Neural crest cell (in vitro differentiated cells): ENCODE data around the gene CEP89. TPM values are rescaled to one million over a fixed set of nuclear protein-coding genes. Genes with fewer than 3 reads are reported as not detected.

ENCODE experiments used
- DNase-seq: peaks from one replicate; pipeline ENCODE4 v3.0.0; 2021; ENCODE audit warnings: low read depth, mixed read lengths, low spot score
- H3K27ac Mint-ChIP-seq: one replicate; pipeline ENCODE4 v1.8.0; 2021; ENCODE audit warnings: mild to moderate bottlenecking, mixed read lengths; ENCODE audit not compliant: unreplicated experiment
- H3K27me3 Mint-ChIP-seq: 2 replicates; pipeline ENCODE4 v1.8.0; 2021; ENCODE audit warnings: low read depth, mild to moderate bottlenecking, mixed read lengths
- H3K36me3 Mint-ChIP-seq: 2 replicates; pipeline ENCODE4 v1.8.0; 2021; ENCODE audit warnings: low read depth, mild to moderate bottlenecking, mixed read lengths
- H3K4me1 Mint-ChIP-seq: 2 replicates; pipeline ENCODE4 v1.8.0; 2021; ENCODE audit warnings: mixed read lengths
- H3K4me3 Mint-ChIP-seq: one replicate; pipeline ENCODE4 v1.8.0; 2021; ENCODE audit warnings: mild to moderate bottlenecking, mixed read lengths
- H3K9me3 Mint-ChIP-seq: 2 replicates; pipeline ENCODE4 v1.8.0; 2021; ENCODE audit warnings: mixed read lengths
- total RNA-seq: library from RNA; stranded (reverse); gene quantifications from 2 replicates; pipeline ENCODE4 v1.2.1, GENCODE V29; 2021
- TF ChIP-seq, protein P1 (sequence below): fragments of 200-600 bp; sonication (generic); conservative IDR thresholded peaks from 2 replicates; pipeline ENCODE4 v1.5.0; 2021; ENCODE audit warnings: antibody characterized with exemption, mild to moderate bottlenecking

The CEP89 gene
- total RNA-seq, 1 donor from 2014 or later: 50.8 TPM

DNA sequence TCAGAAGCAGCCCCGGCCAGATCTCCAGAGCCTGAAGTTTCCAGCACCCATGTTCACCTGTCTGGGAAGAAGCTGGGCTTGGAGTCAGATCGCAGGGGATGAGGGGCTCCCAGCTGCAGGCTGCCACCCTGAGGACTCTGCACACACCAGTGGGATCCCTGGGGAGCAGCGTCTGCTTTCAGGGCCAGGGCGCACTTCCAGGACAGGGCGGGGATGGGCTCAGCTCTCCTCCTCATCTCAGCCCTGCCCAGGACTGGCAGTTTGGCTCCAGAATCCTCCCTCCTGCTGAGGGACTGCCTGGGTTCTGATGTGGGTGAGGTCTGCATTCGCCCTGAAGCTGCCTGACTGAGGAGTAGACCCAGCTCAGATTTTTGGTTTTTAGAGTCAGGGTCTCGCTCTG lies 105.7 kb downstream of the CEP89 start:
- TF ChIP-seq, protein P1, sequence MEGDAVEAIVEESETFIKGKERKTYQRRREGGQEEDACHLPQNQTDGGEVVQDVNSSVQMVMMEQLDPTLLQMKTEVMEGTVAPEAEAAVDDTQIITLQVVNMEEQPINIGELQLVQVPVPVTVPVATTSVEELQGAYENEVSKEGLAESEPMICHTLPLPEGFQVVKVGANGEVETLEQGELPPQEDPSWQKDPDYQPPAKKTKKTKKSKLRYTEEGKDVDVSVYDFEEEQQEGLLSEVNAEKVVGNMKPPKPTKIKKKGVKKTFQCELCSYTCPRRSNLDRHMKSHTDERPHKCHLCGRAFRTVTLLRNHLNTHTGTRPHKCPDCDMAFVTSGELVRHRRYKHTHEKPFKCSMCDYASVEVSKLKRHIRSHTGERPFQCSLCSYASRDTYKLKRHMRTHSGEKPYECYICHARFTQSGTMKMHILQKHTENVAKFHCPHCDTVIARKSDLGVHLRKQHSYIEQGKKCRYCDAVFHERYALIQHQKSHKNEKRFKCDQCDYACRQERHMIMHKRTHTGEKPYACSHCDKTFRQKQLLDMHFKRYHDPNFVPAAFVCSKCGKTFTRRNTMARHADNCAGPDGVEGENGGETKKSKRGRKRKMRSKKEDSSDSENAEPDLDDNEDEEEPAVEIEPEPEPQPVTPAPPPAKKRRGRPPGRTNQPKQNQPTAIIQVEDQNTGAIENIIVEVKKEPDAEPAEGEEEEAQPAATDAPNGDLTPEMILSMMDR: no peak
- DNase-seq: no peak
- H3K27ac Mint-ChIP-seq: no peak overlapping the region
- no peaks in the 10 kb centered on the region for H3K4me1 Mint-ChIP-seq
- no peaks in the 10 kb centered on the region for H3K9me3 Mint-ChIP-seq
- no peak overlapping the region for H3K4me3 Mint-ChIP-seq
- H3K27me3 Mint-ChIP-seq: no peaks in the 10 kb centered on the region
- H3K36me3 Mint-ChIP-seq: no peaks in the 10 kb centered on the region

DNA sequence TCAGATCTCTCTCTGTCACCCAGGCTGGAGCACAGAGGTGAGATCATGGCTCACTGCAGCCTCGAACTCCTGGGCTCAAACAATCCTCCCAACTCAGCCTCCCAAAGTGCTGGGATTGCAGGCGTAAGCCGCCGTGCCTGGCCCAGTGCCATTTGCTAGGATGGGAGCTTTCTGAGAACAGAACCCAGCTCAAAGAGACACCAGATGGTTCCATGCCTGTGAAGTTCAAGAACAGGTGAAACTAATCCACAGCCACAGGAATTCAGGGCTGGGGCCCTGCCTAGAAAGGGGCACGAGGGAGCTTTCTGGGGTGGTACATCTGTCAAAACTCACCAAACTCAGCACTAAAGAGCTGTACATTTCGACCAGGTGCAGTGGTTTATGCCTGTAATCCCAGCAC lies 106.4 kb downstream of the CEP89 start:
- DNase-seq: no peak
- Mint-ChIP-seq H3K4me1 (no peaks in the 10 kb centered on the region), H3K9me3 (no peaks in the 10 kb centered on the region), H3K27ac (no peak overlapping the region), H3K27me3 (no peaks in the 10 kb centered on the region), H3K4me3 (no peak overlapping the region), H3K36me3 (no peaks in the 10 kb centered on the region)
- TF ChIP-seq, protein P1: no peak

DNA sequence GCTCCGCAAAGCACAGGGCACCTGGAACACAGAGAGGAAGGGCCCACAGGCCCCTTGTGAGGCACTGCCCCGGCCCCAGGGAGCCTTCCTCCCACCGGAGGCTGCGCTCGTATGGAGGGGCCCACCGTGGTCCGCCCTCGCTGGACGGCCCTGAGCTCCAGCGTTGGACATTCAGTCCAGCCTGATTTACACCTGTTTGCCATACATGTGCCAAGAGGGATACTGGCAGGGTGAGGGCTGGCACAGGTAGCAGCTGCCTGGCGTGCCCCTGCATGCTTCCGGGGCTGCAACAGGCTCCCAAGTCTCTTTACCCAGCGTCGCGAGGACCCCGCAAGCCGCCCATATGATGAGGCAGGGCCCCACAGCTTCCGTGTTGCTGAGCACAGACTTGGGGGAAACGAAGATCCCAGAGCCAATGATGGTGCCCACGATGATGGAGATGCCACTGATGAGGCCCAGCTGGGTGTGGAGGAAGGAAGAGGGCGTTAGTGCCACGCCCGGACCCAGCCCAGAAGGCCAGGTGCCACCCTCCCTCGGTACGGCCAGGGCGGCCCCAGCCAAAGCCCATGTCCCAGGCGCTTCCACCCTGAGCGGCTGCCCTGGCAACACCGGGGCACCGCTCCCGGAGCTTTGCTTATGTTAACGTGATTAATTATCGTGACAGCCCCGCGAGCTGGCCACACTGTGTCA lies 107.3 kb downstream of the CEP89 start:
- H3K27me3 Mint-ChIP-seq: no peaks in the 10 kb centered on the region
- H3K4me1 Mint-ChIP-seq: no peaks in the 10 kb centered on the region
- no peaks in the 10 kb centered on the region for H3K9me3 Mint-ChIP-seq
- H3K36me3 Mint-ChIP-seq: no peaks in the 10 kb centered on the region
- no peak for DNase-seq
- TF ChIP-seq, protein P1: no peak
- no peak overlapping the region for H3K27ac Mint-ChIP-seq
- no peak overlapping the region for H3K4me3 Mint-ChIP-seq

DNA sequence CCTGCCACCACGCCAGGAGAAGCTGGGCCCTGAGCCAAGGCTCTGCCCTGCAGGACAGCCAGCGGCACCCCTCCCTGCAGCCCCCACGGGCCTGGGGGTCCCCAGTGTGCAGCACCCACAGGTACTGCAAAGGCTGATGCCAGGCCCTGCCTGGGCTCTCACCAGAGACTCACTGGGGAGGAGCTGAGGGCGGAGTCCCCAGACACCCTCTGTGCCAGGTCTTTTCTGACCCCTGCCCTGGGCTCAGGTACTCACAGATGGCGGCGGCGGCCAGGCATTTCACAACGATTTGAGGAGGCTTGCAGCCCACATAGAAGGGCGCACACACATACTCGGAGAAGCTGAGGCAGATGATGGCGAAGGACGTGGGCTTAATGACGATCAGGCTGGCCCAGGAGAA lies 107.9 kb downstream of the CEP89 start:
- Mint-ChIP-seq H3K4me1 (no peaks in the 10 kb centered on the region), H3K27ac (no peak overlapping the region), H3K4me3 (no peak overlapping the region), H3K27me3 (no peaks in the 10 kb centered on the region), H3K36me3 (no peaks in the 10 kb centered on the region), H3K9me3 (no peaks in the 10 kb centered on the region)
- DNase-seq: no peak
- TF ChIP-seq, protein P1: no peak

DNA sequence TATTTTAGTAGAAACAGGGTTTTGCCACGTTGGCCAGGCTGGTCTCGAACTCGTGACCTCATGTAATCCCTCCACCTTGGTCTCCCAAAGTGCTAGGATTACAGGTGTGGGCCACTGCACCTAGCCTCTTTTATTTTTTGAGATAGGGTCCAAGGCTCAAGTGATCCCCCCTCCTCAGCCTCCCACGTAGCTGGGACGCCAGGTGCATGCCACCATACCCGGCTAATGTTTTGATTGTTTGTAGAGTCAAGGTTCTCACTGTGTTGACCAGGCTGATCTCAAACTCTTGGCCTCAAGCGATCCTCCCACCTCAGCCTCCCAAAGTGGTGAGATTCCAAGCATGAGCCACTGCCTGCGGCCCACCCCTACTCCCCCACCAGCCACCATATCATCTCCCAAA lies 108.5 kb downstream of the CEP89 start:
- Mint-ChIP-seq H3K9me3 (no peaks in the 10 kb centered on the region), H3K4me3 (no peak overlapping the region), H3K36me3 (no peaks in the 10 kb centered on the region), H3K27me3 (no peaks in the 10 kb centered on the region), H3K27ac (no peak overlapping the region), H3K4me1 (no peaks in the 10 kb centered on the region)
- no peak for DNase-seq
- TF ChIP-seq, protein P1: no peak
